ENCODE measurements around the gene INS.
A peak's percentile ranks its signal among the peaks of the same experiment; 100 is the strongest.

INS gene

GRCh38 chr11:2202900-2203439, 42.0 kb upstream of the INS start:
- no peak overlapping the region for H3K4me3 Mint-ChIP-seq
- ATAC-seq (replicated peaks) (no peak), DNase-seq (no peak)
- peaks cover 1 to 10% of the 10 kb centered on the region in 2 donors for H3K4me1 Mint-ChIP-seq (ENCODE audit: low read depth in 2 of 2)
- no peaks in the 10 kb centered on the region for H3K36me3 Mint-ChIP-seq (ENCODE audit: insufficient read depth)
- peaks cover 0 to 5% of the 10 kb centered on the region in 2 donors for H3K27me3 Mint-ChIP-seq
- H3K27ac Mint-ChIP-seq = no peak overlapping the region
- peaks cover 1 to 8% of the 10 kb centered on the region in 2 donors for H3K9me3 Mint-ChIP-seq

GRCh38 chr11:2202071-2202899, 41.3 kb upstream of the INS start:
- Mint-ChIP-seq H3K27me3 (no peaks in the 10 kb centered on the region), H3K9me3 (peaks cover 1 to 8% of the 10 kb centered on the region in 2 donors), H3K36me3 (ENCODE audit: insufficient read depth) (no peaks in the 10 kb centered on the region), H3K4me1 (ENCODE audit: low read depth in 2 of 2) (peaks cover under 1 to 5% of the 10 kb centered on the region in 2 donors), H3K27ac (no peak overlapping the region), H3K4me3 (no peak overlapping the region)
- ATAC-seq (replicated peaks) = no peak
- no peak for DNase-seq

DNA sequence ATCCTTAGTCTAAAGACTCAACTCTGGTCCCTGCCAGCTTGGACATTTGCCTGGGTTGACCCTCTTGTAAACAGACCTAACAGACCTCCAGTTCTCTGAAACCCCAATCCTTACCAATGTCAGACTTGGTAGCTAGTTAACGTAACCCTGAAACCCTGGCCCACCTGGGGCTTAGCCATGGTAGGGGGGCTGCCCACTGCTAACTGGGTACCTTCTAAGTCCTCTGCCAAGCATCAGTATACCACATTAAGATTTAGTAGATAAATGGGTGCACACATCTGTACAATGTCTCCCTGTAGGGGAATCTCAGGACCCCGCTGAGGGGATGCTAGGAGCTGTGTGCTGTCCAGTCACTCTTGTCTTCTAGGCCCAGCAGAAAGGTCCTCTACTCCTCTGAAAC, 40.5 kb upstream of the INS start:
- no peak for DNase-seq
- Mint-ChIP-seq H3K9me3 (peaks cover 1 to 8% of the 10 kb centered on the region in 2 donors), H3K4me1 (ENCODE audit: low read depth in 2 of 2) (peaks cover 8 to 12% of the 10 kb centered on the region in 2 donors), H3K27me3 (peaks cover 3 to 4% of the 10 kb centered on the region in 2 donors), H3K36me3 (ENCODE audit: insufficient read depth) (no peaks in the 10 kb centered on the region), H3K4me3 (no peak overlapping the region), H3K27ac (no peak overlapping the region)
- ATAC-seq (replicated peaks) = no peak

DNA sequence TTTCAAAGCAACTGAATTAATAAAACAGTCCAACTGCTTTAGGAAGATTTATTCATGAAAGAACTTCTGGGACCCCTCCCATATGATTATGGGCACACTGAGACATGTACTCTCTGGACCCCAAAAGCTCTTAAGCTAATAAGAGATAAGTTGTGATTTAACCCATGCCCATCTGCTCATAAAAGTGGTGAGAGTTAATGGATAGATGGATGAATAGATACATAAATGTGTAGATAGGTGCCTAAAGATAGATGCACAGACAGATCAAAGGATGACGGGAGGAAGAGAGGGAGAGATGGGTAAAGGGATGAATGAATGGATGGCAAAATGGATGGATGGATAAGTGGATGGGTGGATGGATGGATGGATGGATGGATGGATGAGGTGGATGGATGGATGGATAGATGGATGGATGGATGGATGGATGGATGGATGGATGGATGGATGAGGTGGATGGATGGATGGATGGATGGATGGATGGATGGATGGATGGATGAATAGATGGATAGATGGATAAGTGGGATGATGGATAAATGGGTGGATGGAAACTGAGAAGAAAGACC, 40.0 kb upstream of the INS start:
- no peak overlapping the region for H3K4me3 Mint-ChIP-seq

DNA sequence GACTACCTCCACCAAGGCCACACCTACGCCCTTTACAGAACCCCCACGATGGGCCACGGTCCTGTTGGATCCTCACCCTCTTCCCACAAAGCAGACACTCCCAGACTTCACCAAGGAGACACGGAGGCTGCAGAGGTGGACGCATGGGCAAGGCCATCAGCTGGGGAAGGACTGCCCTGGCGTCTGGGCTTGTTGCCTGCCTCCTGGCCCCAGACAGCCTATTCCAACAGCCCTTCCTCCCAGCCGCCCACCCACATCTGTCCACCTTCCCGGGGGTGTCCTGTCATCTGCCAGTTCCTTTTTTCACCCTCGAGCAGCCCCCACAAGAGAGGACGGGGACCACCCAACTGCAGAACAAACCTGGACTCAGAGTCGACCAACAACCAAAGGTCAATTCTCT, 39.5 kb upstream of the INS start:
- ATAC-seq (replicated peaks) (no peak), DNase-seq (no peak)
- no peak overlapping the region for H3K4me3 Mint-ChIP-seq
- no peak overlapping the region for H3K27ac Mint-ChIP-seq
- H3K27me3 Mint-ChIP-seq = peaks cover 11% of the 10 kb centered on the region in 2 donors
- H3K4me1 Mint-ChIP-seq (ENCODE audit: low read depth in 2 of 2) = peaks cover 13 to 17% of the 10 kb centered on the region in 2 donors
- H3K36me3 Mint-ChIP-seq (ENCODE audit: insufficient read depth) = no peaks in the 10 kb centered on the region
- H3K9me3 Mint-ChIP-seq = peaks cover 1 to 8% of the 10 kb centered on the region in 2 donors

More for the DNA sequence above, 40.0 kb upstream of the INS start:
- ATAC-seq (replicated peaks) (no peak), DNase-seq (no peak)
- Mint-ChIP-seq H3K27ac (no peak overlapping the region), H3K36me3 (ENCODE audit: insufficient read depth) (no peaks in the 10 kb centered on the region), H3K9me3 (peaks cover 1 to 8% of the 10 kb centered on the region in 2 donors), H3K27me3 (peaks cover 8 to 9% of the 10 kb centered on the region in 2 donors), H3K4me1 (ENCODE audit: low read depth in 2 of 2) (peaks cover 13 to 17% of the 10 kb centered on the region in 2 donors)

DNA sequence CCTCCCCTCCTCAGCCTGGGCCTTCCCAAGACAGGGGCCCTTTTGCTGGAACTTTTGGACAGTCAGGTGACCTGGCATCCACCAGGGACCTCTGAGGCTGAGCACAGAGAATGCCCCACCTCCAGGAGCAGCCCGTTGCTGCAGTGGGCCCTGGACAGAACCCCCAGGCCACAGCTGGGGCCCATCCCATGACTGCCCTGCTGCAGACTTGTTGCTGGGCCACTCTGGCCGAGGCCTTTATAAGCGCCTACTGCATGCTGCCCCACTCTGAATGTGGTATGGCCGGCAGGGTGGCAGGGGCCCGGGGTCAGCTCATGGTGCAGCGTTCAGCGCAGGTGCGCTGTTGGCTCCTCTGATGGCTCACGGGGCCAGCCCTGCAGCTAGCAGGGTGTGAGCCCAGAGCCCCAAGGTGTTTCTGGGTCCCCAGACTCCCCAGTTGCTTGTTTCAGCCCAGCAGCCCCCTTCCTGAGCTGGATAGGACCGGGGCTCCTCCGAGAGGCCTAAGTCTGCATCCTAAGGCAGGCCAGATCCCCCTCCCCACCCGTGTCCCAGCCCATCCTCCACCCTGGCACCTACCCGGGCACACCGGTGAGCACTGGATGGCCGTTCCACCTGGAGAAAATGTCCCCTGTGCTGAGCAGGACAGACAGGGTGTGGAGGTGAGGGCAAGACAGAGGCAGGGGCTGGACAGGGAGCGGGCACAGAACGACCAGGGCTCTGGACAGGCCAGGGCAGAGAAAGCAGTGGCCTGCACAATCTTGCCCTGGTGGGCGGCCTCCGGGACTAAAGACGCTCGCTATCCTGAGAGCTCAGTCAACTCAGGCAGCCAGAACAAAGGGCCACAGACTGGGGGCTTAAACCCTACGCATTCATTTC, 38.7 kb upstream of the INS start:
- Mint-ChIP-seq H3K4me3 (no peak overlapping the region), H3K4me1 (ENCODE audit: low read depth in 2 of 2) (peaks cover 16 to 22% of the 10 kb centered on the region in 2 donors), H3K27ac (no peak overlapping the region), H3K36me3 (ENCODE audit: insufficient read depth) (no peaks in the 10 kb centered on the region), H3K27me3 (peaks cover 11% of the 10 kb centered on the region in 2 donors), H3K9me3 (peaks cover 1 to 8% of the 10 kb centered on the region in 2 donors)
- DNase-seq (no peak), ATAC-seq (replicated peaks) (no peak)

- ATAC-seq (replicated peaks) (no peak), DNase-seq (no peak)
- Mint-ChIP-seq H3K27ac (peak overlapping the region in 1 of 2 donors; percentile 83), H3K9me3 (peaks cover 1 to 8% of the 10 kb centered on the region in 2 donors), H3K36me3 (ENCODE audit: insufficient read depth) (no peaks in the 10 kb centered on the region), H3K4me3 (no peak overlapping the region), H3K27me3 (peaks cover 11% of the 10 kb centered on the region in 2 donors), H3K4me1 (ENCODE audit: low read depth in 2 of 2) (peaks cover 17 to 22% of the 10 kb centered on the region in 2 donors)
Measured at GRCh38 chr11:2198621-2199365, 37.8 kb upstream of the INS start.

GRCh38 chr11:2197771-2198520, 36.9 kb upstream of the INS start:
- H3K36me3 Mint-ChIP-seq (ENCODE audit: insufficient read depth) = no peaks in the 10 kb centered on the region
- H3K4me1 Mint-ChIP-seq (ENCODE audit: low read depth in 2 of 2) = peaks cover 17 to 22% of the 10 kb centered on the region in 2 donors
- peaks cover 1 to 8% of the 10 kb centered on the region in 2 donors for H3K9me3 Mint-ChIP-seq
- DNase-seq = no peak
- ATAC-seq (replicated peaks) = no peak
- H3K27ac Mint-ChIP-seq = peak overlapping the region in 1 of 2 donors; percentile 83
- H3K27me3 Mint-ChIP-seq = peaks cover 11 to 16% of the 10 kb centered on the region in 2 donors
- peak overlapping the region in 1 of 2 donors; percentile 15 for H3K4me3 Mint-ChIP-seq

- ATAC-seq (replicated peaks) = peak; percentile 93
- H3K36me3 Mint-ChIP-seq (ENCODE audit: insufficient read depth) = no peaks in the 10 kb centered on the region
- H3K27me3 Mint-ChIP-seq = peaks cover 11 to 17% of the 10 kb centered on the region in 2 donors
- H3K4me1 Mint-ChIP-seq (ENCODE audit: low read depth in 2 of 2) = peaks cover 17 to 22% of the 10 kb centered on the region in 2 donors
- DNase-seq = peak; percentile 71 to 75 (median 72)
- peak overlapping the region in 1 of 2 donors; percentile 29 for H3K27ac Mint-ChIP-seq
- H3K4me3 Mint-ChIP-seq = no peak overlapping the region
- peaks cover 1 to 8% of the 10 kb centered on the region in 2 donors for H3K9me3 Mint-ChIP-seq
Measured at GRCh38 chr11:2196970-2197770, 36.2 kb upstream of the INS start.

- Mint-ChIP-seq H3K36me3 (ENCODE audit: insufficient read depth) (no peaks in the 10 kb centered on the region), H3K4me1 (ENCODE audit: low read depth in 2 of 2) (peaks cover 17 to 22% of the 10 kb centered on the region in 2 donors), H3K27me3 (peaks cover 19 to 22% of the 10 kb centered on the region in 2 donors), H3K4me3 (no peak overlapping the region), H3K9me3 (peaks cover 0 to 1% of the 10 kb centered on the region in 2 donors), H3K27ac (no peak overlapping the region)
- no peak for DNase-seq
- ATAC-seq (replicated peaks) = no peak
Measured at GRCh38 chr11:2195756-2196088, 34.7 kb upstream of the INS start.

DNA sequence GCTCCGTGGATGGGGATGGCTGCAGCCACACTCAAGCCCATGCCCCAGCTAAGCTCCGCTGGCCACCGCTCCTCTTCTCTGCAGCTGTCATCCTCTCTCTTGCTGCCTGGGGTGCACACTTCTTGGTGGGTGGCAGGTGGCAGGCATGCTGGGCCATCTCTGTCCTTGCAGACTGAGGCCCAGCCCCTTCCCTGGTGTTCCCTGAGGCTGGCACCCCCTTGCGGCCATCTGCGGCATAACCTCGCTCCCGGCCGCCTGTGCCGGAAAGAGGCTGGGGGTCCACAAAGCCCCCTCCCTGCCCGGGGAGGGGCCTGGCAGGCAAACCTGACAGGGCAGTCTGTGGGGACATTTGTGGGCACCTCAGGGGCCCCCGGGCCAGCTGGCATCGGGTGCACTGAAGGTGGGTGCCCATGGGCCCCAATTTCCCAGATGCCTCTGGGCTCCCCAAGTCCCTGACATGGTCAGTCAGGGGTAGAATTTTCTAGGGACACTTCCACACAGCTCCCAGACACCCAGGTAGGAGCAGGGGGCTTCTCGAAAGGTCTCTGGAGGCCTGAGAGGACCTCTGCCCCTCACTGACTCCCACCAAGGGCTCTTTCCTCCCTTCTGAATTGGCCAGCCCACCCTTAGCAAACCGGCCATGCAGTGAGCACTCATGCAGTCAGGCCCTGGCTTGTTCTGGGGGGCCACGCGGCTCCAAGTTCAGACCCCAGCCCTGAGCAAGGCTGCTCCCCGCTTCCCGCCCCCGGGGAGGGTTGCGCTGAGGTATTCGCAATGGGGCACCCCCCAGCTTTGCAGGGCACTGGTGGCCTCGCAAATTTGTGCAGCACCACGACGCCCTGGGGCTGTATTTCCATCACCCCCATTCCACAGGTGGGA, 34.1 kb upstream of the INS start:
- Mint-ChIP-seq H3K4me1 (ENCODE audit: low read depth in 2 of 2) (peaks cover 17 to 22% of the 10 kb centered on the region in 2 donors), H3K9me3 (no peaks in the 10 kb centered on the region), H3K27ac (no peak overlapping the region), H3K4me3 (no peak overlapping the region), H3K36me3 (ENCODE audit: insufficient read depth) (no peaks in the 10 kb centered on the region), H3K27me3 (peaks cover 23 to 27% of the 10 kb centered on the region in 2 donors)
- ATAC-seq (replicated peaks) (peak; percentile 45), DNase-seq (peak; percentile 51 to 55 (median 54))

Measured in effector memory CD8-positive, alpha-beta T cell (primary cell).